ENCODE measurements around the gene CDH12. TPM values are rescaled to one million over a fixed set of nuclear protein-coding genes. Genes with fewer than 3 reads are reported as not detected.
"Not testable (repeated sequence)": the region's sequence is repeated elsewhere in the genome, so short reads cannot be mapped to it uniquely, and the experiment has no call there.

The CDH12 gene
- total RNA-seq, 3 donors from 2014 or later = not detected

DNA sequence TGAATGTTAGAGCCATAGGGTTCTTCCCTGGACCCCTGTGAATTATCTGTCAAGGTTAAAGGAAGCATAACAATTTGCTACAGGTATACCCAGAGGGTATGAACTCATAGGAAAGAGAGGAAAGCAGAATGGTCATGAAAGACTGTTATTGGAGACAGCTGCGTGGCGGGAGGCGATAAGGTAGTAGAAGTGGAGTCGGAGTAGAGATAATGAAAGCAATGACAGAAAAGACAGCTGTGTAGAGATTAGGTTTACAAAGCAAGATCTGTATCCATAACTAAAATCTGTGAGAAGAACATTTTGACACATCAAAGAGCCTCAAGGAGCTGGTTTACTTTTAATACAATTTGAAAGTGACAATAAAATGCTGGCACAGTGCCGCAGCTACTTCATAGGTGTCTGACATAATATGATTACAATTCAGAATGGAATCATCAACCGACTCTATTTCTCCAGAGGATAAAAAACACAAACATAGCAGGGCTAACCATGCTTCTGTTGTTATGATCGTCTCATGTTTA, 603.9 kb downstream of the CDH12 start:
- Mint-ChIP-seq H3K4me1 (ENCODE audit: low read depth) (no peaks in the 10 kb centered on the region), H3K4me3 (no peak overlapping the region), H3K27me3 (ENCODE audit: low read depth) (no peaks in the 10 kb centered on the region), H3K9me3 (peaks cover 17% of the 10 kb centered on the region), H3K36me3 (ENCODE audit: insufficient read depth) (no peaks in the 10 kb centered on the region)
- no peak for ATAC-seq
- DNase-seq = no peak

DNA sequence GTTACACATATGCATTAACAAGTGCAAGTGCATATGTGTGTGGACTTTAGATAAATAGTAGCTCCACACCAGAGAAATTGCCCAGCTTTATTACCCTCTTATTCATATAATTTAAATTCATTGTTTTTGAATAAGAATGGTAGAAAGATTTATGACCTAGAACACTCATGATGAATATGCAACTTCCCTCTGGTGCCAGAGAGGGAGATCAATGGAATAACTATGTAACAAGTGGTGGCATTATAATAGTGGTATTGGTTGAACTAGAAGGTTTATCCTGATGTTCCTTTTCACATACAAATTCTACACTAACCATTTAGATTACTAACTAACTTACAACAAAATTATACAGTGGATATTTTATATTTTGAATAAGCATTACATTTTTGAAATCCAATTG, 607.4 kb downstream of the CDH12 start:
- no peaks in the 10 kb centered on the region for H3K27me3 Mint-ChIP-seq (ENCODE audit: low read depth)
- H3K4me1 Mint-ChIP-seq (ENCODE audit: low read depth) = no peaks in the 10 kb centered on the region
- no peaks in the 10 kb centered on the region for H3K36me3 Mint-ChIP-seq (ENCODE audit: insufficient read depth)
- no peak for ATAC-seq
- H3K4me3 Mint-ChIP-seq = no peak overlapping the region
- DNase-seq = no peak
- H3K9me3 Mint-ChIP-seq = peaks cover 19% of the 10 kb centered on the region

DNA sequence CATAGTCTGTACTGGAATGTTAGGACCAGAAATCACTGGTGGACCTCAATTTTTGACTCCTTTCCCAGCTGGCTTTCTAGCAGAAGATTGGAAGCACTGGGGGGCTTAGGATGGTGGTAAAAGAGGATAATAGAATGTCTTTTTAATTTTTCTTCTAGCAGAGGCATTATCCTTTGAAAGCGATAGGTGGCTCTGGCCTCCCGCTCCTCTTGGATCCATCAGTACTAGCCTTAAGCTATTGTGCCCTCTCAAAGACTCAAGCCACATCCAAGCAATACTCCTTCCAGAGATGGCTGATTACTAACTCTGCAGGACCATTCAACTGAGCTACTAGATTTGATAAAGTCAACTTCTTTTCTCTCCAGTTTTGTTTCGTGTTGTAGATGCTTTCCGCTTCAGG, 610.6 kb downstream of the CDH12 start:
- Mint-ChIP-seq H3K36me3 (ENCODE audit: insufficient read depth) (no peaks in the 10 kb centered on the region), H3K4me1 (ENCODE audit: low read depth) (no peaks in the 10 kb centered on the region), H3K4me3 (no peak overlapping the region), H3K27me3 (ENCODE audit: low read depth) (no peaks in the 10 kb centered on the region), H3K9me3 (peaks cover 12% of the 10 kb centered on the region)
- ATAC-seq (no peak), DNase-seq (no peak)

DNA sequence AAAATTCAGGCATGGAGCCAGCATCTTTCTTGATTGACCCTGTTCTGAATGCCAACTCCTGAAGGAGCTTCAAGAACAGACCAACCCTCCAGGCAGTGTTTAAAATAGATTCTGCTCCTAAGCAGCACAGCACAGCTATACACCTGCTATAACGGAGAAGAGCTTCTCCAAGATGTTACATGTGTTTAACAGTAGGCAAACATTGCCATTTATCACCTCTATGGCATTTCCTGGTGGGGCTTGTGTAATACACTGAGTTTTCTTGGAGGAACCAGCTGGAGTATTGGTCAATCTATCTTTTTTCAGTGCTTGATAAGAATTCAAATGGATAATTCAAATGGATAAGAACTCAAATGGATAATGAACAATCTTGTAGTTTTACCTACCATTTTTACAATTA, 615.1 kb downstream of the CDH12 start:
- H3K36me3 Mint-ChIP-seq (ENCODE audit: insufficient read depth) = no peaks in the 10 kb centered on the region
- no peak for ATAC-seq
- DNase-seq = no peak
- no peaks in the 10 kb centered on the region for H3K4me1 Mint-ChIP-seq (ENCODE audit: low read depth)
- H3K27me3 Mint-ChIP-seq (ENCODE audit: low read depth) = no peaks in the 10 kb centered on the region
- peaks cover 15% of the 10 kb centered on the region for H3K9me3 Mint-ChIP-seq
- H3K4me3 Mint-ChIP-seq = no peak overlapping the region

DNA sequence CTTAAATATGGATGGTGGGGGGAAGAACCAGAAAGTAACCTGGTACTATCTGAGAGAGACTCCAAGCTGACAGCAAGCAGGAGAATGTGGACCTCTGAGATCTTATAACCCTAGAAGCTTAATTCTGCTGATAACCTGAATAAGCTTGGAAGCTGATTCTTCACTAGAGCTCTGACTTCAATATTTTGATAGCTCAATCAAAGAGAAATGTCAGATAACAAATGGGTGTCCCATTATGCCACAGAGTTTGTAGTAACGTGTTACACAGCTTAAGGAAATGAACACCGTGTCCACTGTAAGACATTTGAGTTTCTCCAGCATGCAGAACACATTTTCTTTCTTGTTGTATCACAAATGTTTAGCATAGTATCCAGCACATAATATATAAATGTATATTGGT, 626.7 kb downstream of the CDH12 start:
- Mint-ChIP-seq H3K4me1 (ENCODE audit: low read depth) (no peaks in the 10 kb centered on the region), H3K9me3 (peaks cover 11% of the 10 kb centered on the region), H3K4me3 (no peak overlapping the region), H3K27me3 (ENCODE audit: low read depth) (no peaks in the 10 kb centered on the region), H3K36me3 (ENCODE audit: insufficient read depth) (no peaks in the 10 kb centered on the region)
- ATAC-seq (no peak), DNase-seq (no peak)

DNA sequence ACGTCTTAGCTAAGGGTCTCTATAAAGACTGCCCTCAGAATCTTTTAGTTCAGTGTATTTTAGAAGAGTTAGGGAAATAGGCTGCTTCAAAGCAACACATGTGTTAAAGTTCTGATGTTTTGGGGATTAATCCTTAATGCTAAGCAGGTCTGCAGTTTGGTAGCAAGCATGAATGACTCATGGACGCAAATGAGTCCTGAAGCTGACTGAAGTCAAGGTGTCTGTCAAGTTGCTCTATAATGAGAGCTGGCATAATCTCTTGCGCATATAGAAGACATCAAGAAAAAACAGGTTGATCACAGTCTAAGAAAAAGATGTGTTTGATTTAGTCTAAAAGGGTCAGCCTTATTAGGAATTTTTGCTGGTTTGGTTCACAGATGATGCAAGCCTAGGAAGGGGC, 630.1 kb downstream of the CDH12 start:
- Mint-ChIP-seq H3K4me3 (no peak overlapping the region), H3K27me3 (ENCODE audit: low read depth) (no peaks in the 10 kb centered on the region), H3K4me1 (ENCODE audit: low read depth) (no peaks in the 10 kb centered on the region), H3K9me3 (peaks cover 5% of the 10 kb centered on the region), H3K36me3 (ENCODE audit: insufficient read depth) (no peaks in the 10 kb centered on the region)
- no peak for DNase-seq
- no peak for ATAC-seq

DNA sequence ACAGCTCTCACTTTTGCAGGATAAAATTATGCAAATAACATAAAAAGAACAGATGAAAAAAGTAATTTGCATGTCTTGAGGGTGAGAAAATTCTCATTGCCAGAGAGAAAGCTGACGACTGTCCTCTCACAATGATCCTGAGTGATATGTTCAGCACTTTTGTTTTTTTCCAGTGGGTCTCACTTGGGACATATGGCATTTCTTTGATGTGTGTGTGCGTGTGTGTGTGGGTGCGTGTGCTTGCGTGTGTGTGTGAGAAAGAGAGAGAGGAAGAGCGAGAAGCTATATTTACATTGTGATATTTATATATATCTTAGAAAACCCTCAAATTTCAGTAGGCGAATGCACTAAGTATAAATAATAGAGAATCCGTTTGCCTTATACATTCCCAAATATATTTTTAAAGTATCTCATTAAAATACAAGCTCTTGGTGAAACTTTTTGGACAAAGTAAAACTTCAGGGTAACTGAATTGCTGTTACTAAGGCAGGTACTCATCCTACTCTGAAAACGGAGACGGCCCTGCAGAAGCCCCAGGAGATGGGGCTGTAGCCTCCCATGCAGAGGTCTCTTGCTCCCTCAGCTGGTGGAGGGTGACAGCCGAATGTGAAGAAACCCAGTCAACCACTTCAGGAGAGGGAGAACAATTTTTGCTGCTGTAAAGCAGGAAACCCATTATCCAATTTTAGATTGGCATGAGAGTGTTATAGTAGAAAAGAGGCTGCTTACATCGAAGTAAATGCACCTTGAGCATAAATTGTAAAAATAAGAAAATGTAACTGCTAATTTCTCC, 639.2 kb downstream of the CDH12 start:
- H3K9me3 Mint-ChIP-seq; H3K36me3 Mint-ChIP-seq (ENCODE audit: insufficient read depth); H3K4me3 Mint-ChIP-seq; ATAC-seq; H3K27me3 Mint-ChIP-seq (ENCODE audit: low read depth); DNase-seq; H3K4me1 Mint-ChIP-seq (ENCODE audit: low read depth): not testable (repeated sequence)

DNA sequence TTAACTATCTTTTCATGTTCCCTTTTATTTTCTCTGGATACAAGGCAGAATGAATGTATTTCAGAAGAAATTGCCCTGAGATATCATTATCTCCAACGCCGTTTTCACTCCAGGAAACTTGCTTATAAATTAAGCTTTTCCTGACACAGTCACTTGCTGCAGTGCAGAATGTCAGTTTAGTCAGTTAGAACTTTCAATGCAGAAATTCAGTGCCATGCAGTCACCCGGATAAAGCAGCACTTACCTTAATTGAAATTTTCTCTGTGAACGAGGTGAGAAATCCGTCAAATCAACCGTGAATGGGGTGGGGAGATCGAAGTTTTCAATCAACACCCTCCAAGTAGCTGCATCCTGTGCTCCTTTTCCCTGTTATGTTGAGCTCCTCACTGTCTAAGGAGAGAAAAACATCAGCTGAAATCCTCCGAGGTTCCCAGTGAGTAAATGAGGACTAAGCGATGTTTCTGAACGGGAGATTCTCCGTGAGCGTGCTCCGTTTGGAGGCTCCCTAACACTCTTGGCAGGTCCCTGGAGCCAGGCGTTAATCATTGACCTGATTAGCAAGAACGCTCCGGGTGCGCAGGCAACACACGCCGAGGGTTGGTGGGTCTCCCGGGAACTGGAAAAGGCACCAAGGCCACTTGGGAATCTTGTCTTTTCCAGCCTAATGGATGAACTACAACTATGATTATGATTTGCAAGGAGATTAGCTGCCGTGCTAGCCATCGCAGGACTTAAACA, 640.7 kb downstream of the CDH12 start:
- H3K36me3 Mint-ChIP-seq (ENCODE audit: insufficient read depth); ATAC-seq; H3K9me3 Mint-ChIP-seq; DNase-seq; H3K4me3 Mint-ChIP-seq; H3K27me3 Mint-ChIP-seq (ENCODE audit: low read depth); H3K4me1 Mint-ChIP-seq (ENCODE audit: low read depth): not testable (repeated sequence)

DNA sequence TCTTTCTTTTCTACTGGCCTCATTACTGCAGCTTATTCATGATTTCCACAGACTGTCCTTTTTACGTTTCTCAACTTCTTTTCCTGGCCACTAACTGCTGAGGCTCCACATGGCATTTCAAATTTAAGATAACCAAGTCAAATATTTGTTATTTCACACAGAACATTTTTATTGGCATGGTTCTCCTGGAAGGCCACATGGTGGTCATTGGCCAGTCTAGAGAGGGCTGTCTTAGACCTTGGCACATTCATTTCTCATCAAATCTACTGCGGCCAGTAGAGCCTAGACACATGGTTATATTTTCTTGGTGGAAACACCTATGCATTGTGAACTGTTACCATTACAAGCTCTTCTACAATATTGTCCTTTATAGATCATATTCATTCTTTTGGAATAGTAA, 644.7 kb downstream of the CDH12 start:
- H3K4me1 Mint-ChIP-seq (ENCODE audit: low read depth); H3K4me3 Mint-ChIP-seq; H3K9me3 Mint-ChIP-seq; H3K36me3 Mint-ChIP-seq (ENCODE audit: insufficient read depth); H3K27me3 Mint-ChIP-seq (ENCODE audit: low read depth); ATAC-seq; DNase-seq: not testable (repeated sequence)

DNA sequence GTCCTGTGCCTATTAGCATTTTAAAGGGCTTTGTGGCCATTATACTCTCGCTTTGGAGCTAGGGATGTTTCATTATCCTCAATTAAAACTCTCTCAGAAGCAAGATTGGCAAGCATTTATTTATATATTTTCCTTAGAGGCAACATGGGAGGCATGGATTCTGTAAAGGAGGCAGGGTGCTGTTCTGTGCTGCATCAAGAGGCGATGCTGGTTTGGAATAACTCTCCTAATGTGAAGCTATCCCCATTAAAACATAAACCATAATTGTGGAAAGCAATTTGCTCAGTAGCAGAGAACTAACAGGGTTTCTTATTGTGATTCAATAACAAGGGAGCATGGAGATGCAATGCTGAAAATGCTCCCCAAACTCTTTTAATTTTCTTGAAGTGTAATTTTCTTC, 664.5 kb downstream of the CDH12 start:
- DNase-seq; H3K27me3 Mint-ChIP-seq (ENCODE audit: low read depth); H3K4me3 Mint-ChIP-seq; H3K4me1 Mint-ChIP-seq (ENCODE audit: low read depth); ATAC-seq; H3K36me3 Mint-ChIP-seq (ENCODE audit: insufficient read depth): not testable (repeated sequence)
- peaks cover 22% of the 10 kb centered on the region for H3K9me3 Mint-ChIP-seq

DNA sequence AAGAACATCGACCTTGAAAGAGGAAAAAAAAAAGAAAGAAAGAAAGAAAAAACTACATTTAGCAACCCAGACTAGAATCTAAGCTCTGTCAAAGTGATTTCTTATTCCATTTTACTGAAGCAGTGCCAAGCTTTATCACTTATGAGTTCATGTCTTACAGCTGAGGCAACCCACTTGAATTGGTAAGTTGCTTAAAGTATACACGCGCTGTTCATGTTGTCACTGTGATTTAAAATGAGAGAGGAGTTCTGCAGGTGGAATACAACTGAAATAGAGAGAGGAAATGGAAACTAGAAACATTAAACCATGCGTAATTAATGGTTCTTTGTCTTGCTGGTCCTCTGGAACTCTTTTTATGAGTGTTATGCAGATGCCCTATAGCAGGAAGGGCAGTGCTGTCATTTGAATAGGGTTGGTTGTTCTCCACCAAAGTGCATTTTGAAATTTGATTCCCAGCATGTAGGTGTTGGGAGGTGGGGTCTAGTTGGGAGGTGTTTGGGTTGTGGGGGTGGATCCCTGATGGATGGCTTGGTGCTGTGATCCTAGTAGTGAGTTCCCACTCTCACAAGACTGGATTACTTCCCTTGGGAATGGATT, 665.4 kb downstream of the CDH12 start:
- not testable (repeated sequence) for H3K36me3 Mint-ChIP-seq (ENCODE audit: insufficient read depth)

DNA sequence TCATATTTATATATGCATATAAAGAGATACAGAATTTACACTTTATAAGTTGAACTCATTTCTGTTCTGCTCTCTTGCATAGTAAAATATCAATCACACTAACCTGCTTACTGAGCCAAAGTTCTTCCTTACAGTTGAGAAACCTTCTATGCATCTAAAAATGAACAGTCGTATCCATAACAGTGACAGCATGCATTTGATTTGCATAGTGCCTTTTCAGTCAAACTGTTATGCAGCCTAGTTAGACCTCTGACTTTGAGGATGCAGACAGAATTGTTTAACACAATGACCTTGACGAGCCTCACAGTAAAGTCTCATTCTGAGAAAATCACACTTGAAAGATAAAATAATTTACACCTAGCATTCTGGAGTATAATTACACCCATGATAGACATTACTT, 683.9 kb downstream of the CDH12 start:
- H3K9me3 Mint-ChIP-seq; H3K36me3 Mint-ChIP-seq (ENCODE audit: insufficient read depth); DNase-seq; H3K27me3 Mint-ChIP-seq (ENCODE audit: low read depth); ATAC-seq; H3K4me1 Mint-ChIP-seq (ENCODE audit: low read depth); H3K4me3 Mint-ChIP-seq: not testable (repeated sequence)

More for the DNA sequence above, 665.4 kb downstream of the CDH12 start:
- not testable (repeated sequence) for ATAC-seq; H3K4me3 Mint-ChIP-seq; H3K27me3 Mint-ChIP-seq (ENCODE audit: low read depth); DNase-seq; H3K4me1 Mint-ChIP-seq (ENCODE audit: low read depth)
- H3K9me3 Mint-ChIP-seq = peaks cover 20% of the 10 kb centered on the region

DNA sequence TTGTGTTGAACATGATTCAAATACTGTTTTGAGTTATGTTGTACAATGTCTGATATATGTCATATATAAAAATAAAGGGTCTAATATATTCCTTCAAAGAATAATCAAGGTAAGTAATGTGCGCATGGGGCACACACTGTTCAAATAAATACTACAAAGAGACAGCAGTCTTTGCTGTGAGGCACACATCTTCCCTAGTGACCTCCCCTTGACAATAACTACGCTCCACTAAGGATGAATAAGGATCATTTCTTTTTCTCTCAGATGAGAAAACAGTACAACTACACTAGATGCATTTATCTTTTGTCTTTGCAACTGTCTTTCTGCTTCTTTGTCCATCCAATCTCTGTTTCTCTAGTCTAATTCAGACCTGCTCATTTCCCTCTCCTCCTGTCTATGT, 684.4 kb downstream of the CDH12 start:
- H3K4me1 Mint-ChIP-seq (ENCODE audit: low read depth); ATAC-seq; H3K36me3 Mint-ChIP-seq (ENCODE audit: insufficient read depth); DNase-seq; H3K9me3 Mint-ChIP-seq; H3K27me3 Mint-ChIP-seq (ENCODE audit: low read depth); H3K4me3 Mint-ChIP-seq: not testable (repeated sequence)

DNA sequence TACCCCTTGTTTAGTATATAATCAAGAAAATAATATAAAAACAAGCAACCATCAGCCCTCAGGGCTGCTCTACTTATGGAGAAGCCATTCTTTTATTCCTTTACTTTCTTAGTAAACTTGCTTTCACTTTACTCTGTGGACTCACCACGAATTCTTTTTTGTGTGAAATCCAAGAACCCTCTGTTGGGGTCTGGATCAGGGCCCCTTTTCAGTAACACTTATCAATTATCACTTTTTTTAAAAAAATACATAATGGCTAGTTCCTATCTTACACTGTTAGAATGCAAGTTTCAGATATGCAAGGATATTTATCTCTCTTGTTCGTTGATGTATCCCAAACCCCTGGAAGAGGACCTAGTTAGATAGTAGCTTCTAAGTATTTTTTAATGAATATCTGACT, 687.2 kb downstream of the CDH12 start:
- H3K27me3 Mint-ChIP-seq (ENCODE audit: low read depth); DNase-seq; H3K4me3 Mint-ChIP-seq; ATAC-seq; H3K4me1 Mint-ChIP-seq (ENCODE audit: low read depth); H3K36me3 Mint-ChIP-seq (ENCODE audit: insufficient read depth): not testable (repeated sequence)
- H3K9me3 Mint-ChIP-seq = peaks cover 12% of the 10 kb centered on the region

Data from activated T-cell treated with anti-CD3 and anti-CD28 coated beads, Interleukin-2, amount 50 U/mL, for 4 hours (primary cell).